Gastrocnemius medialis (tissue), 4 donors: ENCODE measurements around the gene LNPEP. TPM values are rescaled to one million over a fixed set of nuclear protein-coding genes. Genes with fewer than 3 reads are reported as not detected.
"Not testable (repeated sequence)": the region's sequence is repeated elsewhere in the genome, so short reads cannot be mapped to it uniquely, and the experiment has no call there.

ENCODE experiments used
- ATAC-seq, 2 donors: fragments of 150-250 bp; one replicate each; pipeline ENCODE4 v1.9.1; 2016
- DNase-seq, 2 donors: peaks; one replicate each; pipeline ENCODE4 v3.0.0-alpha.2; 2019
- H3K27ac ChIP-seq, 4 donors: fragments of 200-600 bp; sonication (generic); 1 replicate in 1 of 4; 2 replicates in 3 of 4; pipeline ENCODE4 v1.5.1; 2016 to 2018; ENCODE audit warnings: mild to moderate bottlenecking in 2 of 4, moderate library complexity in 1 of 4
- H3K27me3 ChIP-seq, 3 donors: fragments of 200-600 bp; sonication (generic) in 2 of 3; 1 replicate in 1 of 3; 2 replicates in 2 of 3; pipeline versions ENCODE4 v1.5.1 to v1.6.0; 2016 to 2019; ENCODE audit warnings: mild to moderate bottlenecking in 1 of 3, moderate library complexity in 1 of 3
- H3K36me3 ChIP-seq, 2 donors: fragments of 200-600 bp; sonication (generic) in 1 of 2; one replicate each; pipeline ENCODE4 v1.5.1; 2017 to 2018
- H3K4me1 ChIP-seq, 2 donors: fragments of 200-600 bp; sonication (generic) in 1 of 2; one replicate each; pipeline ENCODE4 v1.5.1; 2016 to 2017; ENCODE audit warnings: mild to moderate bottlenecking in 2 of 2
- H3K4me3 ChIP-seq, 4 donors: fragments of 200-600 bp; sonication (generic) in 3 of 4; 1 replicate in 1 of 4; 2 replicates in 3 of 4; pipeline ENCODE4 v1.5.1; 2016 to 2019; ENCODE audit warnings: mild to moderate bottlenecking in 2 of 4
- H3K9me3 ChIP-seq, 3 donors: fragments of 200-600 bp; sonication (generic) in 2 of 3; 1 replicate in 1 of 3; 2 replicates in 2 of 3; pipeline ENCODE4 v1.5.1; 2016 to 2019
- CTCF ChIP-seq, 5 experiments: fragments of 450-650 bp in 3 of 5; fragments of 200-600 bp in 2 of 5; sonication (generic) in 2 of 5; IDR thresholded peaks in 4 of 5; conservative IDR thresholded peaks in 1 of 5; 1 replicate in 4 of 5; 2 replicates in 1 of 5; pipeline ENCODE4 v1.5.1; 2016 to 2019; ENCODE audit warnings: antibody characterized with exemption in 5 of 5, mild to moderate bottlenecking in 3 of 5, moderate library complexity in 3 of 5
- POLR2A ChIP-seq, 2 donors: fragments of 450-650 bp; IDR thresholded peaks; one replicate each; pipeline ENCODE4 v1.6.1; 2017; ENCODE audit warnings: antibody characterized with exemption in 2 of 2, mild to moderate bottlenecking in 2 of 2, moderate library complexity in 2 of 2
- in situ Hi-C, 4 donors: fragments of 200-750 bp; cut with MboI; loops; one replicate each; pipeline versions ENCODE4 v1.15.0 to v1.8.0; 2017; ENCODE audit warnings: low sequenced_read_pairs in 4 of 4
- intact Hi-C: fragments of 100-400 bp; cut with DNase I; formaldehyde crosslinking; loops from one replicate; pipeline ENCODE4 v1.15.1; 2023; ENCODE audit warnings: low total_unique reads
- total RNA-seq, 4 donors: library from RNA; depleted of rRNA; stranded (reverse); fragments of >200 nt; gene quantifications; one replicate each; pipeline versions ENCODE4 v1.1.0 to v1.2.3, GENCODE V29; 2016

LNPEP gene
- total RNA-seq, 4 donors from 2014 or later: 31.9 to 48.7 (median 33.1) TPM

DNA sequence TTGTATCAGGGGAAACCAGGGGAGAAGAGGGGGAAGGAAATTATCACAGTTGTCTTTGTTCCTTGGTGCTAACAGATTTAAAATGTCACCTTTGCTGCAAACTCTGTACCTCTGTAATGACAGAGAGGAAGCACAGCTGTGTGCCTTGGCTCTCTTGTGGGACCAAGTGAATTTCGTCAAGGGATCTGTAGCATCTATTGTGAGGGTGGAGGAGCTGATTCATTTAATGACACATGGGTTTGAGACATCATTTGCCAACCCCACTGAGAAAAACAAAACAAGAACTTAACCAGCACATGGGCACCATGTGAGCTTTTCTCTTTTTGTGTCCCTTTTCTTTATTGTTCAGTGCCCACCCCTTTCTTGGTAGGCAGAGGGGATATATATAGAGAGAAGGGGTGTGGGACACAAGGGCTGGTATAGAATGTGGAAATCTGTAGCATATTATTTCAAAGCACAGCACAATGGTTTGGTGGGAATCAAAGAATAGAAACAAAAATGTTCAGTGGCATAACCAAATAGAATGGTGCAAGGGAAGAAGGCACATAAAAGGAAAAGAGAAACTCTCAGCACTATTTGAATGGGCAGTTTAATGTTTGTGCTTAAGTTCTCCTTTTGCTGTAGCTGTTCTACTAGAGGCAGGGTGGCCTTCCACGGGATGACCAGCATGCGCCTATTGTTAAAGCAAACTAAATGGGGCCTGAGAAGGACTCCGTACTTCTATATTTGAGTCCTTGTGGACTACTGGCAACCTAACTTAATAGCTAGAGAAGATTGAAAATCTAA, 143.3 kb downstream of the LNPEP start:
- ATAC-seq (no peak), DNase-seq (no peak)
- in situ Hi-C loops (no loop called here), intact Hi-C loops (no loop called here)
- no peak overlapping the region for H3K27ac ChIP-seq
- H3K27me3 ChIP-seq: no peaks in the 10 kb centered on the region
- no peaks in the 10 kb centered on the region for H3K4me1 ChIP-seq
- H3K36me3 ChIP-seq: no peaks in the 10 kb centered on the region
- no peak overlapping the region for H3K4me3 ChIP-seq
- no peaks in the 10 kb centered on the region for H3K9me3 ChIP-seq
- TF ChIP-seq CTCF (IDR thresholded peaks at IDR 0.05 in 4 of 5, conservative IDR thresholded peaks at IDR 0.05 in 1 of 5) (no peak), POLR2A (IDR thresholded peaks at IDR 0.05) (no peak)

GRCh38 chr5:97084782-97085458, 149.0 kb downstream of the LNPEP start:
- H3K9me3 ChIP-seq, DNase-seq, in situ Hi-C loops, ATAC-seq, H3K4me1 ChIP-seq, H3K27me3 ChIP-seq, intact Hi-C loops, H3K27ac ChIP-seq, H3K4me3 ChIP-seq, H3K36me3 ChIP-seq: not testable (repeated sequence)

GRCh38 chr5:97085459-97086181, 149.7 kb downstream of the LNPEP start:
- Histone ChIP-seq H3K4me3 (no peak overlapping the region), H3K9me3 (no peaks in the 10 kb centered on the region), H3K4me1 (peaks cover 0 to 3% of the 10 kb centered on the region in 2 donors), H3K36me3 (no peaks in the 10 kb centered on the region), H3K27ac (no peak overlapping the region), H3K27me3 (no peaks in the 10 kb centered on the region)
- ATAC-seq (no peak), DNase-seq (no peak)
- in situ Hi-C loops: no loop called here
- TF ChIP-seq CTCF (IDR thresholded peaks at IDR 0.05 in 4 of 5, conservative IDR thresholded peaks at IDR 0.05 in 1 of 5) (no peak), POLR2A (IDR thresholded peaks at IDR 0.05) (no peak)
- intact Hi-C loops: no loop called here

Other genes starting within 250 kb of the LNPEP start
- 10 to 100 TPM; 17.7 to 49.3 (median 27.4) TPM for gene ERAP1, start 128.1 kb upstream of the LNPEP start, total RNA-seq
- gene ERAP2, start 59.6 kb upstream of the LNPEP start, total RNA-seq: 1 to 10 TPM; 1.1 to 8.5 (median 2.9) TPM
- not detected for gene LIX1, start 206.5 kb downstream of the LNPEP start, total RNA-seq
- gene RIOK2, start 247.2 kb downstream of the LNPEP start, total RNA-seq: 10 to 100 TPM in 3 of 4 donors, 1 to 10 TPM in 1; 9.8 to 34.4 (median 17.3) TPM